OCI-LY3 (cell line): ENCODE results near the gene AKIRIN2.

Source experiments
- H2AFZ ChIP-seq: fragments of 200-600, 300-600 bp; shearing (Covaris generic); 2 replicates; pipeline ENCODE4 v1.6.0; 2014; ENCODE audit warnings: antibody characterized with exemption, low read depth, low read length
- H3K27ac ChIP-seq: fragments of 200-600, 300-600 bp; sonication (generic); 2 replicates; pipeline ENCODE4 v1.5.1; 2014; ENCODE audit warnings: mild to moderate bottlenecking, low read length, moderate library complexity, mixed read lengths
- H3K27me3 ChIP-seq: fragments of 200-600, 300-600 bp; sonication (generic); 2 replicates; pipeline ENCODE4 v1.6.1; 2014; ENCODE audit warnings: low read depth, low read length, mixed read lengths
- H3K36me3 ChIP-seq: fragments of 200-600, 300-600 bp; sonication (generic); replicated peaks from 2 replicates; pipeline ENCODE3; 2014; ENCODE audit warnings: low read depth, low read length, mixed read lengths
- H3K4me1 ChIP-seq: fragments of 300-600, 200-600 bp; sonication (generic); 2 replicates; pipeline ENCODE4 v1.6.1; 2014; ENCODE audit warnings: low read length, mixed read lengths
- H3K4me2 ChIP-seq: fragments of 200-600, 300-600 bp; sonication (generic); 2 replicates; pipeline ENCODE4 v1.6.1; 2014; ENCODE audit warnings: low read length, mixed read lengths
- H3K4me3 ChIP-seq: fragments of 300-600, 200-600 bp; sonication (generic); 2 replicates; pipeline ENCODE4 v1.5.1; 2014; ENCODE audit warnings: antibody characterized with exemption, mild to moderate bottlenecking, low read length, moderate library complexity
- H3K79me2 ChIP-seq: fragments of 300-600, 200-600 bp; shearing (Covaris generic); 2 replicates; pipeline ENCODE4 v1.6.1; 2014; ENCODE audit warnings: mild to moderate bottlenecking, low read length, mixed read lengths
- H3K9ac ChIP-seq: fragments of 300-600, 200-600 bp; shearing (Covaris generic); 2 replicates; pipeline ENCODE4 v1.6.0; 2014; ENCODE audit warnings: mild to moderate bottlenecking, low read length, moderate library complexity
- H3K9me3 ChIP-seq: fragments of 200-600, 300-600 bp; shearing (Covaris generic); 2 replicates; pipeline ENCODE4 v1.6.1; 2014; ENCODE audit warnings: low read length, mixed read lengths; ENCODE audit not compliant: insufficient read depth
- H4K20me1 ChIP-seq: fragments of 200-600, 300-600 bp; sonication (generic); 2 replicates; pipeline ENCODE4 v1.6.1; 2016; ENCODE audit warnings: low read length, mixed read lengths; ENCODE audit not compliant: insufficient read depth
- EZH2phosphoT487 ChIP-seq: fragments of 200-600 bp; shearing (Covaris generic); IDR thresholded peaks from 2 replicates; pipeline ENCODE4 v1.6.1; 2018; ENCODE audit warnings: antibody characterized with exemption, mixed run types, low read depth
- TF ChIP-seq, protein P1 (sequence below): fragments of 200-600, 300-600 bp; sonication (generic); IDR thresholded peaks from 2 replicates; pipeline ENCODE4 v1.5.1; 2014; ENCODE audit warnings: antibody characterized with exemption, low read length, low read depth

The AKIRIN2 gene

DNA sequence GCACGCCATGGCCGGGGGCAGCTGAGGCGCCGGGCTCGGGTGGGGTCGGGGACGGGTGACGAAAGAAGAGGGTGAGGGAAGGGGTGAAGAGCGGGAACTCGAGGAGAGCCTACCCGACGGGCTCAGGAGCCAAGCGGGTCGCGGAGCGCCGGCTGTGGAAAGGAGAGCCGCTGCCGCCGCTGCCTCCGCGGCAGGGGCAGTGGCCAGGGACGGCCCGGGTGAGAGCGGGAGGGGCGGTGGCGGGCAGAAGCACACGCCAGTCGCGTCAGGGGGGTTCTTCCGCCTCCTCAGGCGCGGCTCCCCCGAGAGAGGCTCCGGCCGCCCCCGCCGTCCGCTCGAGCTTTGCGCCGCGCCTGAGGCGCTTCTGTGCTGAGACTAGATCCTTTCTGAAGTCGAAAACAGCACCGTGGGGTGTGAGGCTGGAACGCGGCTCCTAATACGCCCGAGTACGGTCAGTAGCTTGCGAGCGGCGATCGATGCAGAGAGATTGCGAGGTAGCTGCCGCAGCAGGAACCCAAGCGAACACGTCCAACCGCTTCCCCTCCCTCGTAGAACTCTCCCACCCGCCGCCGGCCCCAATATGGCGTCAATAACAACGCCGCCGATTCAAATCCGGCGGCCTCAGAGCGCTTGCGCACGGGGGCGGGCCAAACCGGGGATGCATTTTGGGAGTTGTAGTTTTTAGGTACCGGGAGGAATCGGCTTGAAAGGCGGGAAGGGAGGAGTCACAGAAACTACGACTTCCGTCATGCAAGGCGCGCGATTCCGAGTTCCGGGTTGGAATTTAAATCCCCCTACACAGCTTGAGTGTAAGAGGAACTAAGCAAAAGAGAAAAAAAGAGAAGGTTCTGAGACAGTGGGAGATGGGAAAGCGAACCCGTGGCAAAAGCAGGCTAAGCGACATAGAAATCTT, at the start of gene AKIRIN2:
Gene AKIRIN2 (minus strand): TSS at position 558 of the 913 bp plus-strand sequence. CDS start 549 bp downstream, at position 9.
- peaks cover 38% of the 10 kb centered on the region for H4K20me1 ChIP-seq
- H3K79me2 ChIP-seq, result peaks cover 51% of the 10 kb centered on the region
- H3K4me2 ChIP-seq, result peak within 1 kb of the TSS; percentile 93
- peaks cover 49% of the 10 kb centered on the region for H3K4me1 ChIP-seq
- peak within 1 kb of the TSS; percentile 8; the same call in 1 of the 2 replicates for H2AFZ ChIP-seq
- H3K9me3 ChIP-seq, result no peaks in the 10 kb centered on the region
- peak within 1 kb of the TSS; percentile 99 for H3K27ac ChIP-seq
- TF ChIP-seq EZH2phosphoT487, result no peak
- TF ChIP-seq, protein P1, sequence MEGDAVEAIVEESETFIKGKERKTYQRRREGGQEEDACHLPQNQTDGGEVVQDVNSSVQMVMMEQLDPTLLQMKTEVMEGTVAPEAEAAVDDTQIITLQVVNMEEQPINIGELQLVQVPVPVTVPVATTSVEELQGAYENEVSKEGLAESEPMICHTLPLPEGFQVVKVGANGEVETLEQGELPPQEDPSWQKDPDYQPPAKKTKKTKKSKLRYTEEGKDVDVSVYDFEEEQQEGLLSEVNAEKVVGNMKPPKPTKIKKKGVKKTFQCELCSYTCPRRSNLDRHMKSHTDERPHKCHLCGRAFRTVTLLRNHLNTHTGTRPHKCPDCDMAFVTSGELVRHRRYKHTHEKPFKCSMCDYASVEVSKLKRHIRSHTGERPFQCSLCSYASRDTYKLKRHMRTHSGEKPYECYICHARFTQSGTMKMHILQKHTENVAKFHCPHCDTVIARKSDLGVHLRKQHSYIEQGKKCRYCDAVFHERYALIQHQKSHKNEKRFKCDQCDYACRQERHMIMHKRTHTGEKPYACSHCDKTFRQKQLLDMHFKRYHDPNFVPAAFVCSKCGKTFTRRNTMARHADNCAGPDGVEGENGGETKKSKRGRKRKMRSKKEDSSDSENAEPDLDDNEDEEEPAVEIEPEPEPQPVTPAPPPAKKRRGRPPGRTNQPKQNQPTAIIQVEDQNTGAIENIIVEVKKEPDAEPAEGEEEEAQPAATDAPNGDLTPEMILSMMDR, result no peak
- H3K27me3 ChIP-seq, result no peaks in the 10 kb centered on the region
- peak within 1 kb of the TSS; percentile 97 for H3K9ac ChIP-seq
- peak within 1 kb of the TSS; percentile 96 for H3K4me3 ChIP-seq
- peaks cover 25% of the 10 kb centered on the region for H3K36me3 ChIP-seq

DNA sequence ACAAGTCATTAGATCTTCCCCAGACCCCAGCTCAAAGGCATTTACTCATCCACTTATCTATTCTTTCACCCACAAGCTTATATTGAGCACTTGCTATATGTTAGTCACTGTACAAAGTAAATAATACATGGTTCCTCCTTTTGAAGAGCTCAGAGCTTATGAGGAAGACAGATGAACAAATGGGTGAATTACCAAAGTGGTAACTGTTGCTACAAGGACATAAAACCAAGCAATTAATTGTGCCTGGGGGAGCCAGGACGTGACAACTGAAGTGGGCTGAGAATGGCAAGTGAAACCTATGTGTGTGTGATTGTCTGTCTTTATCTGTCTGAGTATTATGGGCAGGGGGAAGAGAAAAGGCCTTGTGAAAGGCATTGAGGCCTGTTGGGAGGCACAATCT, 45.6 kb upstream of the AKIRIN2 start:
- TF ChIP-seq, protein P1, result no peak
- no peak for TF ChIP-seq EZH2phosphoT487
- H4K20me1 ChIP-seq, result no peaks in the 10 kb centered on the region
- H2AFZ ChIP-seq, result peak overlapping the region; percentile 50; the same call in 1 of the 2 replicates

DNA sequence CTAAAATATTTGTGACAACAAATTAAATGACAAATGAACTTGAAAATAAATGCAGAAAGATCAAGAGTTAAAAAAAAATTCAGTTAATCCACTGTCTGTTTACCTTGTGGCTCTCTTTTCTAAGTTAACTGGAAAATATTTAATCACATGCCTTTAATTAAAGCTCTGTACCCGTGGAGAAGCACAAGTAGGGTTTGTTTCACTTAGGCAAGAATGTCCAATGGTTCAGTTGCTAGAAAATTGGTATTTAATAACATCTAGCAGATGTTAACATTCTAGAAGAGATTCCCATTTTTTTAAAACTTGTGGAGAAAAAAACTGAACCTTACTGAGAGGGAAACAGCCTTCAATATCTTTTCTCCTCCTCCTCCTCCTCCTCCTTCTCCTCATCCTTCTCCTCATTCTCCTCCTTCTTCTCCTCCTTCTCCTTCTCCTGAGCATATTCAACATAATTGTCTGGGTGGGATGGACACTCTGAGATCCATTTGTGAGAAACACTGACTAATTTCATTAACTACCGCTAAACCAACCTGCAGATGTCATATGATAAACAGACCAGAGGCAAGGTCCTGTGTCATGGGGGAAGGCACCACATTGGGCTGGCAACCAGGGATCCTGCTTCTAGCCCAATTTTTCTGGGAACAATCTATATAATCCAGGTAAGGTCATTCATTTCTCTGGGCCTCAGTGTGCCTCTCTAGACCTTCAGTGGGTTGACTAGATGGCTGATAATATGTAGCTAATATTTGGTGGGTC, 44.1 kb upstream of the AKIRIN2 start:
- no peak overlapping the region for H3K27ac ChIP-seq
- TF ChIP-seq, protein P1, result no peak
- TF ChIP-seq EZH2phosphoT487, result no peak
- H3K9me3 ChIP-seq, result no peaks in the 10 kb centered on the region
- H3K4me1 ChIP-seq, result peaks cover 32% of the 10 kb centered on the region
- no peak overlapping the region for H3K4me3 ChIP-seq
- H3K27me3 ChIP-seq, result no peaks in the 10 kb centered on the region
- H3K4me2 ChIP-seq, result no peak overlapping the region
- H3K36me3 ChIP-seq, result no peaks in the 10 kb centered on the region
- no peaks in the 10 kb centered on the region for H4K20me1 ChIP-seq
- H3K79me2 ChIP-seq, result no peaks in the 10 kb centered on the region
- H3K9ac ChIP-seq, result no peak overlapping the region
- no peak overlapping the region for H2AFZ ChIP-seq

More for the DNA sequence above, 45.6 kb upstream of the AKIRIN2 start:
- H3K4me1 ChIP-seq, result peaks cover 21% of the 10 kb centered on the region
- H3K27ac ChIP-seq, result peak overlapping the region; percentile 63
- no peaks in the 10 kb centered on the region for H3K79me2 ChIP-seq
- H3K4me3 ChIP-seq, result no peak overlapping the region
- no peaks in the 10 kb centered on the region for H3K27me3 ChIP-seq
- no peaks in the 10 kb centered on the region for H3K36me3 ChIP-seq
- H3K9me3 ChIP-seq, result no peaks in the 10 kb centered on the region
- H3K9ac ChIP-seq, result peak overlapping the region; percentile 11; the same call in 1 of the 2 replicates
- 0 out of 2 replicates have a peak overlapping the region, but pooled peaks have one; percentile 3 for H3K4me2 ChIP-seq

DNA sequence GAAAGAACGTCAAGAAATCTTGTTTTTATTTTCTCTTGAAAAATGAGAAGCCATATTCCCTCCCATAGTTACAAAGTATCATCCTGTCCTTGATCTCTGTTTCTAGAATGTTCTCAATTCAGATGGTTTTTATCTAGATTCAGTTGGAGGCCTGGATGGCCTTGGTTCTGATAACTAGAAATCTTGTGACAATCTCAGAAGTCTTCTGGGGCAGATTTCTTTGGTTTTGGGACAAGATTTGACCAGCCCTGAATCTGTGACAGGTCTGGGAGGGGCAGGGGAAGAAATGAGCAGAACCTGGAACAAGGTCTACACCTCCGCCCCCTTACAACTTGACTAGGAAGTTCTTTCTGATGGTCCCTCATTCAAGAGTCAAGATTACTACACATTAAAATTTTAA, 41.4 kb upstream of the AKIRIN2 start:
- no peak overlapping the region for H3K27ac ChIP-seq
- no peak overlapping the region for H2AFZ ChIP-seq
- no peak overlapping the region for H3K9ac ChIP-seq
- H3K4me1 ChIP-seq, result peaks cover 32% of the 10 kb centered on the region
- TF ChIP-seq, protein P1, result no peak
- TF ChIP-seq EZH2phosphoT487, result no peak
- H3K4me3 ChIP-seq, result no peak overlapping the region
- H4K20me1 ChIP-seq, result no peaks in the 10 kb centered on the region
- no peaks in the 10 kb centered on the region for H3K9me3 ChIP-seq
- H3K79me2 ChIP-seq, result no peaks in the 10 kb centered on the region
- H3K27me3 ChIP-seq, result no peaks in the 10 kb centered on the region
- H3K4me2 ChIP-seq, result no peak overlapping the region
- H3K36me3 ChIP-seq, result no peaks in the 10 kb centered on the region
